22Rv1 (cell line): ENCODE measurements around the gene CMTM6.

Source experiments
- CTCF ChIP-seq: fragments of 450-650 bp; IDR thresholded peaks from 2 replicates; pipeline ENCODE4 v1.5.1; 2017; ENCODE audit warnings: mild to moderate bottlenecking
- ZFX ChIP-seq: fragments of 450-650 bp; IDR thresholded peaks from 2 replicates; pipeline ENCODE4 v1.6.1; 2017; ENCODE audit warnings: antibody characterized with exemption, borderline replicate concordance

GRCh38 chr3:32432711-32433530 is 69.7 kb downstream of the CMTM6 start:
- TF ChIP-seq CTCF (no peak), ZFX (no peak)
